HG03066 (cell line): ENCODE measurements around the gene SYVN1.
A peak's percentile ranks its signal among the peaks of the same experiment; 100 is the strongest.

Source experiments
- ATAC-seq: cut with Tn5 transposase; IDR thresholded peaks from one replicate; pipeline ENCODE4 v1.9.1; 2021; ENCODE audit warnings: low read depth; ENCODE audit not compliant: unreplicated experiment

SYVN1 gene

GRCh38 chr11:65114538-65115171 lies 19.7 kb downstream of the SYVN1 start:
- no peak for ATAC-seq

GRCh38 chr11:65113839-65114238 lies 20.5 kb downstream of the SYVN1 start:
- ATAC-seq, result no peak

GRCh38 chr11:65113361-65113756 lies 21.0 kb downstream of the SYVN1 start:
- no peak for ATAC-seq

- peak; percentile 47 for ATAC-seq
Measured at GRCh38 chr11:65112546-65113360, 21.6 kb downstream of the SYVN1 start.

- ATAC-seq, result peak; percentile 52
Measured at GRCh38 chr11:65111744-65112545, 22.4 kb downstream of the SYVN1 start, which contains the start of gene TM7SF2. TM7SF2 (plus strand) TSS chr11:65111872; CDS start chr11:65112016, 144 bp downstream.

GRCh38 chr11:65111159-65111743 lies 23.1 kb downstream of the SYVN1 start:
- ATAC-seq, result no peak

GRCh38 chr11:65110354-65110861 lies 23.9 kb downstream of the SYVN1 start:
- ATAC-seq, result no peak

- no peak for ATAC-seq
Measured at GRCh38 chr11:65109231-65110198, 24.8 kb downstream of the SYVN1 start.

- no peak for ATAC-seq
Measured at GRCh38 chr11:65108469-65109123, 25.7 kb downstream of the SYVN1 start.

GRCh38 chr11:65107751-65108468 lies 26.4 kb downstream of the SYVN1 start:
- ATAC-seq, result no peak

GRCh38 chr11:65107078-65107477 lies 27.2 kb downstream of the SYVN1 start:
- no peak for ATAC-seq

GRCh38 chr11:65104628-65105027 lies 29.7 kb downstream of the SYVN1 start:
- ATAC-seq, result no peak

GRCh38 chr11:65103476-65103875 lies 30.8 kb downstream of the SYVN1 start:
- ATAC-seq, result no peak

- no peak for ATAC-seq
Measured at GRCh38 chr11:65102142-65103095, 31.9 kb downstream of the SYVN1 start.

- no peak for ATAC-seq
Measured at GRCh38 chr11:65100674-65101350, 33.5 kb downstream of the SYVN1 start.

GRCh38 chr11:65096926-65097325 lies 37.4 kb downstream of the SYVN1 start:
- ATAC-seq, result no peak
